HCT116 (cell line): ENCODE measurements around the gene KRT6A.

ENCODE experiments used
- ATF3 ChIP-seq: IDR thresholded peaks from 2 replicates; pipeline ENCODE4 v1.6.1; 2012
- CEBPB ChIP-seq: IDR thresholded peaks from 2 replicates; pipeline ENCODE4 v1.6.1; 2012; ENCODE audit warnings: low read depth
- CTCF ChIP-seq, 3 experiments: fragments of 200-600 bp in 1 of 3; sonication (generic) in 1 of 3; IDR thresholded peaks in 2 of 3; conservative IDR thresholded peaks in 1 of 3; 2 replicates each; pipeline ENCODE4 v1.5.1; 2012 to 2017; ENCODE audit warnings: low read depth in 2 of 3, low read length in 2 of 3, antibody characterized with exemption in 1 of 3, borderline replicate concordance in 1 of 3, control low read depth in 1 of 3, mild to moderate bottlenecking in 1 of 3, mixed read lengths in 1 of 3, mixed run types in 1 of 3, moderate library complexity in 1 of 3; ENCODE audit not compliant: insufficient read depth in 1 of 3
- EZH2 ChIP-seq: fragments of 200-600 bp; sonication (generic); IDR thresholded peaks from 2 replicates; pipeline ENCODE4 v1.6.1; 2017; ENCODE audit warnings: antibody characterized with exemption, mixed run types
- EZH2phosphoT487 ChIP-seq: fragments of 200-600 bp; IDR thresholded peaks from 2 replicates; pipeline ENCODE4 v1.6.1; 2018; ENCODE audit warnings: antibody characterized with exemption, borderline replicate concordance
- FOSL1 ChIP-seq: IDR thresholded peaks from 2 replicates; pipeline ENCODE4 v1.6.1; 2012; ENCODE audit warnings: low read depth
- MAX ChIP-seq: IDR thresholded peaks from 2 replicates; pipeline ENCODE4 v1.6.1; 2012
- POLR2A ChIP-seq: IDR thresholded peaks from 2 replicates; pipeline ENCODE4 v1.7.0; 2011; ENCODE audit warnings: borderline replicate concordance; ENCODE audit not compliant: insufficient read depth, insufficient read length; ENCODE audit errors: extremely low read depth
- RAD21 ChIP-seq: IDR thresholded peaks from 2 replicates; pipeline ENCODE4 v1.6.1; 2012; ENCODE audit warnings: low read depth, mild to moderate bottlenecking
- REST ChIP-seq: IDR thresholded peaks from 2 replicates; pipeline ENCODE4 v1.6.1; 2012; ENCODE audit warnings: low read depth
- SRF ChIP-seq: IDR thresholded peaks from 2 replicates; pipeline ENCODE4 v1.6.1; 2012; ENCODE audit warnings: low read depth
- YY1 ChIP-seq: IDR thresholded peaks from 2 replicates; pipeline ENCODE4 v1.6.1; 2011; ENCODE audit warnings: low read length, low read depth, moderate library complexity, mild to moderate bottlenecking; ENCODE audit not compliant: insufficient replicate concordance; ENCODE audit errors: extremely low read depth
- ZNF274 ChIP-seq: fragments of 200-500 bp; sonication (Bioruptor generic); IDR thresholded peaks from 2 replicates; pipeline ENCODE4 v1.6.1; 2014; ENCODE audit warnings: mild to moderate bottlenecking, low read depth, low read length, inconsistent platforms

GRCh38 chr12:52533686-52534470 is 40.8 kb upstream of the KRT6A start:
- no peak for TF ChIP-seq ZNF274
- TF ChIP-seq REST = no peak
- TF ChIP-seq CTCF (IDR thresholded peaks at IDR 0.05 in 2 of 3, conservative IDR thresholded peaks at IDR 0.05 in 1 of 3; ENCODE audit: borderline replicate concordance in 1 of 3, insufficient read depth in 1 of 3, low read depth in 2 of 3, low read length in 2 of 3) = no peak
- TF ChIP-seq CEBPB = no peak
- TF ChIP-seq EZH2 = no peak
- no peak for TF ChIP-seq SRF
- no peak for TF ChIP-seq POLR2A
- no peak for TF ChIP-seq YY1
- TF ChIP-seq FOSL1 = no peak
- no peak for TF ChIP-seq ATF3
- TF ChIP-seq EZH2phosphoT487 = no peak
- no peak for TF ChIP-seq RAD21
- no peak for TF ChIP-seq MAX
